HepG2 (cell line): ENCODE data around the gene APOA1. TPM values are rescaled to one million over a fixed set of nuclear protein-coding genes. Genes with fewer than 3 reads are reported as not detected.

Experiments used
- CBX2 ChIP-seq, 2 experiments: fragments of 200-600 bp in 1 of 2; sonication (generic); formaldehyde crosslinking in 1 of 2; IDR thresholded peaks; 2 replicates each; pipeline versions ENCODE4 v1.7.0 to v1.8.1; 2018 to 2022; ENCODE audit warnings: low read depth in 2 of 2, low read length in 1 of 2, mild to moderate bottlenecking in 1 of 2, missing genetic modification reagents in 1 of 2
- CHCHD3 ChIP-seq: sonication (generic); formaldehyde crosslinking; IDR thresholded peaks from 2 replicates; pipeline ENCODE4 v1.8.0; 2022; ENCODE audit warnings: mild to moderate bottlenecking, missing genetic modification reagents, moderate library complexity
- HNRNPH1 ChIP-seq: fragments of 200-400 bp; formaldehyde crosslinking; optimal IDR thresholded peaks from 2 replicates; pipeline ENCODE3; 2017; ENCODE audit warnings: mild to moderate bottlenecking, low read depth, low read length
- IKZF1 ChIP-seq: fragments of 450-650 bp; IDR thresholded peaks from 2 replicates; pipeline ENCODE4 v1.7.1; 2016
- IKZF5 ChIP-seq: IDR thresholded peaks from 2 replicates; pipeline ENCODE4 v1.6.1; 2018; ENCODE audit warnings: missing genetic modification reagents, mild to moderate bottlenecking, missing compliant biosample characterization
- JDP2 ChIP-seq: sonication (generic); formaldehyde crosslinking; IDR thresholded peaks from 2 replicates; pipeline ENCODE4 v1.8.1; 2022; ENCODE audit warnings: missing genetic modification reagents, borderline replicate concordance
- MTF2 ChIP-seq: sonication (generic); formaldehyde crosslinking; IDR thresholded peaks from 2 replicates; pipeline ENCODE4 v1.5.0; 2020; ENCODE audit warnings: missing genetic modification reagents, borderline replicate concordance
- MYPOP ChIP-seq: sonication (generic); formaldehyde crosslinking; IDR thresholded peaks from 2 replicates; pipeline ENCODE4 v1.8.1; 2023; ENCODE audit warnings: mild to moderate bottlenecking, moderate library complexity, missing genetic modification reagents
- NFE2L1 ChIP-seq: sonication (generic); formaldehyde crosslinking; IDR thresholded peaks from 2 replicates; pipeline ENCODE4 v1.4.0; 2020; ENCODE audit warnings: missing genetic modification reagents, mild to moderate bottlenecking, borderline replicate concordance
- NFKBIZ ChIP-seq: IDR thresholded peaks from 2 replicates; pipeline ENCODE4 v1.6.1; 2018; ENCODE audit warnings: missing genetic modification reagents, missing compliant biosample characterization
- PLRG1 ChIP-seq: fragments of 450-650 bp; conservative IDR thresholded peaks from 2 replicates; pipeline ENCODE4 v1.6.1; 2016
- RAD51 ChIP-seq: fragments of 450-650 bp; IDR thresholded peaks from 2 replicates; pipeline ENCODE4 v1.6.1; 2016; ENCODE audit warnings: borderline replicate concordance
- RXRA ChIP-seq: sonication (generic); formaldehyde crosslinking; IDR thresholded peaks from 2 replicates; pipeline ENCODE4 v1.5.1; 2020; ENCODE audit warnings: missing genetic modification reagents
- THAP7 ChIP-seq: sonication (generic); formaldehyde crosslinking; IDR thresholded peaks from 2 replicates; pipeline ENCODE4 v1.8.1; 2023; ENCODE audit warnings: mild to moderate bottlenecking, missing genetic modification reagents
- ZBTB4 ChIP-seq: sonication (generic); formaldehyde crosslinking; IDR thresholded peaks from 2 replicates; pipeline ENCODE4 v1.4.0; 2020; ENCODE audit warnings: missing genetic modification reagents, mild to moderate bottlenecking, borderline replicate concordance
- ZBTB43 ChIP-seq: sonication (generic); formaldehyde crosslinking; conservative IDR thresholded peaks from 2 replicates; pipeline ENCODE4 v1.4.0; 2020; ENCODE audit warnings: missing genetic modification reagents
- ZNF17 ChIP-seq: sonication (generic); formaldehyde crosslinking; IDR thresholded peaks from 2 replicates; pipeline ENCODE4 v1.5.0; 2020; ENCODE audit warnings: mild to moderate bottlenecking, missing genetic modification reagents
- ZNF335 ChIP-seq: sonication (generic); formaldehyde crosslinking; IDR thresholded peaks from 2 replicates; pipeline ENCODE4 v1.4.0; 2020; ENCODE audit warnings: missing genetic modification reagents
- ZNF431 ChIP-seq: sonication (generic); formaldehyde crosslinking; IDR thresholded peaks from 2 replicates; pipeline ENCODE4 v1.9.0; 2022; ENCODE audit warnings: missing genetic modification reagents, low read depth, mild to moderate bottlenecking, borderline replicate concordance
- ZNF451 ChIP-seq: sonication (generic); formaldehyde crosslinking; IDR thresholded peaks from 2 replicates; pipeline ENCODE4 v1.5.0; 2020; ENCODE audit warnings: mild to moderate bottlenecking, missing genetic modification reagents
- ZNF546 ChIP-seq: sonication (generic); formaldehyde crosslinking; conservative IDR thresholded peaks from 2 replicates; pipeline ENCODE4 v1.8.1; 2023; ENCODE audit warnings: mild to moderate bottlenecking, missing genetic modification reagents
- ZNF670 ChIP-seq: sonication (generic); formaldehyde crosslinking; IDR thresholded peaks from 2 replicates; pipeline ENCODE4 v1.8.0; 2022; ENCODE audit warnings: mild to moderate bottlenecking, missing genetic modification reagents, borderline replicate concordance
- polyA plus RNA-seq, 8 experiments: library from polyadenylated mRNA; depleted of rRNA in 3 of 8; stranded (reverse) in 7 of 8; unstranded in 1 of 8; fragments of >200 nt; fragmentation: Illumina TruSeq in 4 of 8; extraction: Trizol in 4 of 8; gene quantifications; 2 replicates each; pipeline versions ENCODE4 v1.2.1 to v1.2.3, GENCODE V29; 2011 to 2016; ENCODE audit warnings: low read depth in 4 of 8, missing spikeins in 1 of 8, mixed read lengths in 1 of 8; ENCODE audit not compliant: insufficient read depth in 1 of 8
- total RNA-seq, 5 experiments: library from RNA; depleted of rRNA; stranded (reverse); fragments of >200 nt; fragmentation: Illumina TruSeq; extraction: Trizol; gene quantifications; 2 replicates each; pipeline ENCODE4 v1.2.3, GENCODE V29; 2016; ENCODE audit warnings: low read depth in 1 of 5

APOA1 gene
- total and polyA plus RNA-seq, 2 of the 13 experiments (the other 11 are each of a cell fraction or from before 2014, with no cell fraction given): 1,973 to 5,485 TPM

GRCh38 chr11:116825854-116826750 lies 11.3 kb downstream of the APOA1 start (continued):
- TF ChIP-seq RAD51 (no peak), MTF2 (CRISPR knock-in tag) (no peak), IKZF5 (no peak), ZNF451 (CRISPR knock-in tag) (peak; percentile 13; the same call in 1 of the 2 replicates), MYPOP (CRISPR knock-in tag) (0 out of 2 replicates have a peak, but pooled peaks have one; percentile 3), ZBTB4 (CRISPR knock-in tag) (0 out of 2 replicates have a peak, but pooled peaks have one; percentile 14), JDP2 (CRISPR knock-in tag) (no peak), RXRA (no peak; the same call in 1 of the 2 replicates), ZNF335 (CRISPR knock-in tag) (no peak), IKZF1 (no peak), PLRG1 (no peak), NFE2L1 (no peak), CHCHD3 (CRISPR knock-in tag) (no peak), NFKBIZ (CRISPR knock-in tag) (no peak), ZNF670 (CRISPR knock-in tag) (0 out of 2 replicates have a peak, but pooled peaks have one; percentile 12), THAP7 (CRISPR knock-in tag) (0 out of 2 replicates have a peak, but pooled peaks have one; percentile 22), ZNF431 (CRISPR knock-in tag) (no peak), ZNF546 (0 out of 2 replicates have a peak, but pooled peaks have one; percentile 25), HNRNPH1 (no peak), ZNF17 (CRISPR knock-in tag) (no peak), ZBTB43 (CRISPR knock-in tag) (no peak), CBX2 (IDR thresholded peaks at IDR 0.05; ENCODE audit: low read depth, low read length) (no peak), CBX2 (CRISPR knock-in tag; IDR thresholded peaks at IDR 0.05; ENCODE audit: low read depth) (no peak)
